ENCODE results near the gene PRSS57.
"Not testable (repeated sequence)": the region's sequence is repeated elsewhere in the genome, so short reads cannot be mapped to it uniquely, and the experiment has no call there.

PRSS57 gene

GRCh38 chr19:666985-667573 is 28.2 kb downstream of the PRSS57 start:
- DNase-seq = not testable (repeated sequence)

DNA sequence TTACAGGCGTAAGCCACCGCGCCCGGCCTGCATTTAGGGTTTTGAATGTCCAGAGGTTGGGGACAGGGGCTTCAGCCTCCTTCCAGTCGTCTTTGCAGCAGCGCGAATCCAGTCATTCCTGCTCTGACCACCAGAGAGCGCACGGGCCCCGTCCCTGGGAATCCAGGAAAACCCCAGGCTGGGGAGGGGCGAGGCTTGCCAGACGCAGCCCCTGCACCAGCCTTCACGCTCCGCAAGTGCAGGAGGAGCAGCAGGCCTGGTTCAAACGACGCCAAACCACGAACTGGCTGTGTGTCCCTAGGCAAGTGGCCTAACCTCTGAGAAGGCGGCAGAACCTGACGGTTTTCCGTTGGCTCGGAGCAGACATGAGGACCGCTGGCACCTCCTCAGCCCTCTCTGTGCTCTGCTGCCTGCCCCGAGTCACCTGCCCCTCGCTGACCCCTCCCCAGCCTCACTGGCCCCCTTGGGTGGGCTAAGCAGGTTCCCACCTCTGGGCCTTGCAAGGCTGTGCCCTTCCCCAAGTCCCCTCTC is 30.3 kb downstream of the PRSS57 start:
- peak; percentile 82 to 87 for DNase-seq

- DNase-seq = no peak
Measured at GRCh38 chr19:663682-664117, 31.6 kb downstream of the PRSS57 start.

GRCh38 chr19:662962-663681 is 32.1 kb downstream of the PRSS57 start, which contains the start of gene RNF126:
Gene RNF126, minus strand, starts transcription at chr19:663214. Its CDS starts 93 bp downstream, at chr19:663121.
- DNase-seq = peak; percentile 92 to 94

DNA sequence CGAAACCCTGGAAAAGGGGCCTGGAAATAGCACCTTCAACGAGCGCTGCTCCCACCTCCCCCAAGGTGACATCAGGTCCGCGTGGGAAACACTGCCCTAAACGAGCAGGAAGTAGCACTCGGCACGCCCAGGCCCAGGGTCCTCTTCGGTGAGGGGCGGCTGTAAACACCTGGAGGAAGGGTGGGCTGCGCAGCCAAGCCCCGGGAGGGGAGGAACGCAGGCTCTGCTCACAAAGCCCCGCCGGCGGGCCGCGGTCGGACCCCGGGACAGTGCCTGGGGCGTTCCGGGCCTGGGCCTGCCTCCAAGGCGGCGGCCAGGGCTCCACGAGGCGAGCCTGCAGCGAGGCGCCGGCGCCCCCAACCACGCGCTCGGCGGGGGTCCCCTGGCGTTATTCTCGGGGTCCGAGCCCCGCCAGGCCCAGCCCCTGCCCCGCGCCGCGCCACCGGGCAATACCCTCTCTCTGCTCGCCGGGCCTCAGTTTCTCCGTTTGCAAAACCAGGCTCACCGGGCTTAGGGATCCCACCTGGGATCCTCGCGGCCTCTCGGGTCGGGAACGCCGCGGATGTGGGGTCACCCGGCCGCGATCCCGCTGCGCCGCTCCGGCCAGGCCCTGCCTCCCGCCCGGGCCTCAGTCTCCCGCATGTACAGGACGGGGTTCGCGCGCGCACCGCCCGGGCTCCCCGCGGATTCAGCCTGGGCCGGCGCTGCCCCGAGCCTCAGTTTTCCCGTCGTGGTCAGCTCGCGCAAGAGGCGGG is 32.9 kb downstream of the PRSS57 start:
- DNase-seq = peak; percentile 66 to 73

GRCh38 chr19:661427-662196 is 33.6 kb downstream of the PRSS57 start:
- peak; percentile 73 to 76 for DNase-seq

- DNase-seq = no peak
Measured at GRCh38 chr19:660793-661426, 34.3 kb downstream of the PRSS57 start.

DNA sequence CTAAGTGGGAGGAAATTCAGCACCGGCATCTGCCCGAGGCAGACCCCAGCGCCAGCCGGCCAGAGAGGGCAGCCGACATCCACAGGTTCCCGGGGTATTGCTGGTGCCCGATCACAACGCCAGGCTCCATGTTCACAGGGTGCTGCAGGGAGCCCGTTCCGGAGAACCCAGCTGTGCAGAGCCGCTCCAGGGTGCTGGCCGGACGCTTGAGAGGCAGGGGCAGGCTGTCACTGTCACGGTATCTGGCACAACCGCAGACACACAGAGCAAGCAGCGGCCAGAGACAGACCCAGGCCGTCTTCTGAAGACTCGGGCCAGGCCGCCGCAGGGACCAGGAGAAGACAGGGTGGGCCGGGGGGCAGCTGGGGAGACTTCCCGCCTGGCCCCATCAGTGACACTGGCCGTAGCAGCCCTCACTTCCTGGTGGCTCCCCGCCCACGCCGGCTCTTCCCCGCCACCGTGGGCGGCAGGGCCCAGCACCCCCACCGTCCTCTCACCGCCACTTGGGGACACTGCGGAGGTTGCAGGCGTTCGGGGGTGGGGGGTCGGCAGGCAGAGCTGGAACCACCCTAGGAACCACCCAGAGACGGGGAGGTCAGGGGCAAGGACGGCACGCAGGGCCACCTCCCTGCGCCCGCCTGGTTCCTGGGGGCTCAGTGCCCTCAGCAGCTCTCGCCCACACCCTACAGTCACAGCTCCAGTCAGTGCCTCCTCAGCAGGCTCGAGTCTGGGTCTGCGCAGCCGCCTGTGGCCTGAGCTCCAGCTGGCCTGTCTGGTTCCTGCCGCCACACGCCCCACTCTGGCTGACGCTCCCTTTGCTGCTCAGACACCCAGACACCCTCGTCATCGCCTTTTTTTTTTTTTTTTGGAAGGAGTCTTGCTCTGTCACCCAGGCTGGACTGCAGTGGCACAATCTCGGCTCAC is 36.1 kb downstream of the PRSS57 start:
- peak; percentile 66 to 79 for DNase-seq

DNA sequence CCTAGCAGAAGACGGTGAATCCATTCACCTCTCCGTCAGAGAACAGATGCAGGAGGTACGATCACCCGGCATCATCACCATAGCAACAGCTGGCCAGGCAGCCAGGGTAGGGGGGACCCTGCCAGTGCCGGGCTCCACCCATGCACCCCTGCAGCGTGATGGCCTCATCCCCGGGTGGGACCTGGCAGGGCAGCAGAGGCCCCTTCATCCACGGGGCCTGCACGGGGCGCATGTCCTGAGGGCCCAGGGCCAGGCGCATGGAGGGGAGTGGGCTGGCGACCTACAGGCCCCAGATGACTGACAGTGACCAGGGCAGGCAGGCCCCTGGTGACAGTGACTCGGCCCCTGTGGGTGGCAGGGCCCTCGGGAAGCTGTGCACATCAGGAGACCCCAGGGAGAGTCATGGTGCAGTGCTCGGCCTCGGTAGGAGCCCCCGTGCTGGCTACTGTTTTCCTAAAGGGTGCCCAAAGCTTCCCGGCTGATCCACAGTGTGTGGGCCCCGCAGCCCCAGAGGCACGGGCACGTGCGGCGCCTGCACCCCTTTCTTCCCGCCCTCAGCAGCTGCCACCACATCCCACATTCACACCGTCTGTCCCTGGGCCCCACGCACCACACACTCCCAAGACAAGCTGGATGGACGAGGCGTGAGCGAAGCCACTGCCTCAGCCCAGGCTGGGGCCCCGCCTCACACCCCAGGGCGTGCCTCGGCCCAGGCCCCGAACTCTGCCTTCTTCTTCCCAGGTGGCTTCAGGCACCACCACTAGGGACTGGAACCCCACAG is 37.0 kb downstream of the PRSS57 start:
- DNase-seq = no peak

- no peak for DNase-seq
Measured at GRCh38 chr19:657611-658010, 37.6 kb downstream of the PRSS57 start.

DNA sequence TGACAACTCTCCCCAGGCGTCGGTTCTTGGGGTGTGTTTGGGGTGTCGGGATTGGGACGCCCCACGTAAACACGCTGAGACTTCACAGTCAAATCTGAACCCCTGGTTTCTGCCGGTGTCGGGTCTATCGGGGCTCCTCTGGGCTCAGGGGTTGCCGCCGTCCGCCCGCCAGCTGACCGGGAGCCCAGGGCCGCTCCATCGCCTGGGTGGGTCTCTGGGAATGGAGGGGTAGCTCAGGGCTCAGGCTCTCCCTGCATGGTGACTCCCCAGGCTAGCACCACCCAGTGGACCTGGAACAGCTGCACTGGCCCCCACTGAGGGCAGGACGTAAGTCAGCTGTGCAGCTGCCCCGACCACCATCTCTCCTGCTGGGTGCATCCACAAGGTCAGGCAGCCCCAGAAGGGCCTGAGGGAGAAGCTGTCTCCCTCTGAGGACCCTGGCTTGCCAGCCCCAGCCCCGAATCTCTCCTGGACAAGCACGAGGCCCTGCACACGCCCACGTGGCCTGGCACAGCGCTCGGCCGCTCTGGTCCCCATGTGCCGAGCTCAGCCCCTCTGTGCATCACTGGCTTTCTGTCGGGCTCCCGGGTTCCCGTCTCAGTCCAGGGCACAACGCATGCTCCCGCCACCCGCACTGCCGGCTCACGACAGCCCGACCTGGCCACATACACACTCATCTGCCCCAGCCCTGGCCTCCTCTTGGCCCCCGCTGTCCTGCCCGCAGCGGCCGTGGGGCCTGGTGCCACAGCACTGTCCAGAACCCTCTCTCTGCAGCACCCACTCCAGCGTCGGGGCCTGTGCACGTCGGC is 38.3 kb downstream of the PRSS57 start:
- no peak for DNase-seq

DNA sequence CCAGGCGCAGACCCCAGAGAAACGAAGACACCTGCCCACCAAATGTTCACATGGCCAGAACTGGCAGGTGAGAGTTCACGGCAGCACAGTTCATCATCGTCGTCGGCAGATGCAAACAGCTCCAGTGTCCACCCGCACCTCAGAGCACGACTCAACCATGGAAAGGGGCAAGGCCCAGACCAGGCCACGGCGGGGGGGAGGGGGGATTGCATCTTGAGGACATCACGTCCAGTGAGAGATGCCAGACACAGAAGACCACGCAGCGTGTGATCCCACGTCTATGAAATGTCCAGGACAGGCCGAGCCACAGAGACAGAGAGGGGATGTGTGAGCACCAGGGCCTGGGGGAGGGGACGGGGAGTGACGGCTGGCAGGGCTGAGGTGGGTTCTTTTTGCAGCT is 39.6 kb downstream of the PRSS57 start:
- no peak for DNase-seq

DNA sequence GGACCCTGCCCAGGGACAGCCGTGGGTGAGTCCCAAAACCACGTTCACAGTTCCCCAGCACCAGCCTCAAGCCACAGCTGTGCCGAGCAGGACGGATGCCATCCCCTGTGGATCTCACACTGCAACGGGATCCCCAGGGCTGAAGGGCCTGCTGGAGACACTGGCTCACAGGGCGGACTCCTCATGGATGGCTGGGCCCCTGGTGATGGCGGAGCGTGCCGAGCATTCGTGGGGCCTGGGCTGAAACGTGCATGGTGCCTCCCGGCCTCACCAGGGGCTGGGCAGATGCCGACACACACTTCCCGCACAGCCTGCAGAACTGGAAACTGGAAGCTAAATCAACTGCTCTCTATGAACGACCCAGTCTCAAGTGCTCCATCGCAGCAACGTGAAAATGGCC is 41.8 kb downstream of the PRSS57 start:
- no peak for DNase-seq

GRCh38 chr19:652467-653389 is 42.5 kb downstream of the PRSS57 start:
- no peak for DNase-seq

- no peak for DNase-seq
Measured at GRCh38 chr19:651991-652390, 43.3 kb downstream of the PRSS57 start.

DNA sequence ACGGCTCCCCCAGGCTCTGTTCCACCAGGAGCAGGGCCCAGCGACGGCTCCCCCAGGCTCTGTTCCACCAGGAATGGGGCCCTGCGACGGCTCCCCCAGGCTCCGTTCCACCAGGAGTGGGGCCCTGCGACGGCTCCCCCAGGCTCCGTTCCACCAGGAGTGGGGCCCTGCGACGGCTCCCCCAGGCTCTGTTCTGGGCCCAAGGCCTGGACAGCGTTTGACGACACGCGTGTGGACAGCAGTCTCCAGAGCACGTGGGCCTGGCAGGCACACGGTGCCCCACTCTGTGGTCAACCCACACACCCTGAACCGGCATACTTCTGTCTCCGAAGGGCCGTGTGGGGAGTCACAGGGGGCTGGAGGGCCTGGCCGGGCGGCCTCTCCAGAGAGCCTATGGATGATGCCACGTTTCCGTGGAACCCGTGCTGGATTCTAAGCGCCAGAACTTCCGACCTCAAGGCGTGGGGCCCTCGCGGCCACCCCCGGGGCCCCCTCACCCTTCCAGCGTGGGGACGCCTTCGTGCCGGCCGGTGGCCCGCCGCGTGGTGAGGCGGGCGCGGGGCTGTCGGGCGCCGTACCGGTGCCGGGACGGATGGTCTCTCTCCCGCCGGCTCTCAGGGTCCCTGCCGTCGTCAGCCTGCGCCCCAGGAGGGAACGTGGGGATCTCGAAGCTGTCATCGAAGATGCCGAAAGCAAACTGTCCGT is 44.0 kb downstream of the PRSS57 start:
- no peak for DNase-seq

DNA sequence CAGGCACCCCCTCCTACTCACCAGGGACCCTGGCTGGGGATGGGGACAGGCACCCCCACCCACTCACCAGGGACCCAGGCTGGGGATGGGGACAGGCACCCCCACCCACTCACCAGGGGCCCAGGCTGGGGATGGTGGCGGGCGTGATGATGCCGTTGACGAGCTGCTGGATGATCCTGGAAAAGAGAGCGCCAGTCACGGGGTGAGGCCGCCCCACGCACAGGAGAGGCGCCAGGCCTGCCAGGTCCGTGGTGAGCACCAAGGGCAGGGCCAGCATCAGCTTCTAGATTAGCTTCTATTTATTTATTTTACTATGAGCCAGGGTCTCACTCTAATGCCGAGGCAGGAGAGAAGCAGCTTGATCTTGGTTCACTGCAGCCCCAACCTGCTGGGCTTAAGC is 45.1 kb downstream of the PRSS57 start:
- DNase-seq = no peak
